ENCODE data around the gene EPB41L5.

DNA sequence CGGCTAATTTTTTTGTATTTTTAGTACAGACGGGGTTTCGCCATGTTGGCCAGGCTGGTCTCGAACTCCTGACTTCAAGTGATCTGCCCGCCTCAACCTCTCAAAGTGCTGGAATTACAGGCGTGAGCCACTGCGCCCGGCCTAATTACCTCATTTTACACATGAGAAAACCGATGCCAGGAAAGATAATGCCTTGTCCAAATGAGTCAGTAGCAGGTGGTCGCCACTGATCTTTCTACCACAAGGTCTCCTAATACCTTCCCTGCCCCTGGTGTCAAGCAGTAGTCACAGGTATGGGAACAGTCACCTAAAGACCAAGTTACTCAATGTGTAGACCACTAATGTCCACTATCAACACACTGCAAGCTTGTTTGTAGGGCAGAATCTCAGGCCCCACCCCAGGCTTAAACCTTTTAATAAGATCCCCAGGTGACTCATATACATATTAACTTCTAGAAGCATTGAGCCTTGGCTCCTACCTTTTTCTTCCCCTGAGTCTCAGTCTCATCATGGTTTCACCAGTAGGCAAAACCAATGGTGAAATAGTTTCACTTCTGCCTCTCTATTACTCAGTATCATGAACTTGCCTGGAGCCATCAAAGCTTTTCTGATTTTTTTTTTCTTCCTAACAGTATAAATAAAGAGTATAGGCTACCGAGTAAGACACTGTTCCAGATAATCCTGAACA lies 6.9 kb upstream of the EPB41L5 start:
- TF ChIP-seq POLR2A (IDR thresholded peaks at IDR 0.05; ENCODE audit: low read depth, low read length) (no peak), EZH2 (IDR thresholded peaks at IDR 0.05; ENCODE audit: borderline replicate concordance, low read depth, low read length, severe bottlenecking) (no peak), CTCF (IDR thresholded peaks at IDR 0.05; ENCODE audit: extremely low read depth in 1 of 2, insufficient read depth in 1 of 2, low read depth in 1 of 2, low read length in 2 of 2) (no peak), MAX (IDR thresholded peaks at IDR 0.05; ENCODE audit: insufficient read depth, insufficient read length) (no peak), MYC (IDR thresholded peaks at IDR 0.05; ENCODE audit: low read depth, low read length) (no peak)
